ENCODE measurements around the gene ZNG1F. TPM values are rescaled to one million over a fixed set of nuclear protein-coding genes. Genes with fewer than 3 reads are reported as not detected.
A peak's percentile ranks its signal among the peaks of the same experiment; 100 is the strongest.
"Not testable (repeated sequence)": the region's sequence is repeated elsewhere in the genome, so short reads cannot be mapped to it uniquely, and the experiment has no call there.

The ZNG1F gene
- 1 to 10 TPM; 5.8 to 8.9 TPM for total RNA-seq
- polyA plus RNA-seq (2013, experiment 1 of 2), result 9.0 TPM
- 8.5 TPM for polyA plus RNA-seq (2013, experiment 2 of 2)
- 0.81 to 10.1 (median 4.0) reads per million in 172 experiments for total RNA-seq

DNA sequence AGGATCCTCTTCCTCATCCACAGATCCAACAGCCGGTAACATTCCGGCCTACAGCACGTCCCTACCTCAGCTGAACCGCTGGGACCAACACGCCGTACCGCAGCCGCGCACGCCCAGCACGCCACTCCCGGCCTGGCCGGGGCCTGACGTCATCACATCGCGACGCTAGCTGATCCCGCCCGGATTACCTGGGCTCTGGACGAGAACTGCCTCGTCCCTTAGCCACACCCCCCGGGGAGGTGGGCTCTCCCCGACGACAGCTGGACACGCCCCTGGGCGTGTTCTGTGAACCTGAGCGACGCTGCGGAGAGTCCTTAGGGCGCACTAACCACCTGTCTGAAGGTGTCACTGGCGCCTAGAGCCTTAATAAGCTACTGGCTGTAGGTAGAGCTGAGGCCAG, at the start of gene ZNG1F:
ZNG1F (minus strand) TSS at position 101 of the 400 bp plus-strand sequence; CDS start at position 42, 59 bp downstream.
- H3K27me3 ChIP-seq (ENCODE audit: control insufficient read depth in 1 of 2, insufficient read depth in 2 of 2, low read length in 2 of 2); DNase-seq; CTCF ChIA-PET; H3K4me3 ChIP-seq (ENCODE audit: low read length); H3K27me3 Mint-ChIP-seq; H3K27ac Mint-ChIP-seq; H3K9me3 ChIP-seq (ENCODE audit: control insufficient read depth in 1 of 2, insufficient read depth in 1 of 2, low read length in 2 of 2); H3K36me3 Mint-ChIP-seq (ENCODE audit: low read depth); H3K27ac ChIP-seq (ENCODE audit: low read depth in 1 of 2, low read length in 2 of 2); H3K4me3 Mint-ChIP-seq; intact Hi-C loops (cut with DNase I, micrococcal nuclease); H3K36me3 ChIP-seq (ENCODE audit: insufficient read depth, low read length); H3K4me1 Mint-ChIP-seq (ENCODE audit: low read depth); H3K9me3 Mint-ChIP-seq; POLR2A ChIA-PET; ATAC-seq (ENCODE audit: poor library complexity); H3K4me1 ChIP-seq (ENCODE audit: insufficient read depth, low read length): not testable (repeated sequence)

- H3K9me3 ChIP-seq (ENCODE audit: control insufficient read depth in 1 of 2, insufficient read depth in 1 of 2, low read length in 2 of 2), result peaks cover 5 to 32% of the 10 kb centered on the region in 2 experiments
- H3K27me3 ChIP-seq (ENCODE audit: control insufficient read depth in 1 of 2, insufficient read depth in 2 of 2, low read length in 2 of 2); H3K27me3 Mint-ChIP-seq; H3K36me3 ChIP-seq (ENCODE audit: insufficient read depth, low read length); CTCF ChIA-PET; H3K36me3 Mint-ChIP-seq (ENCODE audit: low read depth); H3K4me1 ChIP-seq (ENCODE audit: insufficient read depth, low read length); intact Hi-C loops (cut with DNase I, micrococcal nuclease); H3K27ac ChIP-seq (ENCODE audit: low read depth in 1 of 2, low read length in 2 of 2); H3K4me3 Mint-ChIP-seq; POLR2A ChIA-PET; H3K27ac Mint-ChIP-seq; H3K4me3 ChIP-seq (ENCODE audit: low read length); ATAC-seq (ENCODE audit: poor library complexity); H3K4me1 Mint-ChIP-seq (ENCODE audit: low read depth): not testable (repeated sequence)
- DNase-seq, result peak in 6 of 14 experiments; percentile 17 to 59 (median 24)
- peaks cover 18% of the 10 kb centered on the region for H3K9me3 Mint-ChIP-seq
Measured at GRCh38 chr9:41237110-41237749, 48.1 kb upstream of the ZNG1F start.

DNA sequence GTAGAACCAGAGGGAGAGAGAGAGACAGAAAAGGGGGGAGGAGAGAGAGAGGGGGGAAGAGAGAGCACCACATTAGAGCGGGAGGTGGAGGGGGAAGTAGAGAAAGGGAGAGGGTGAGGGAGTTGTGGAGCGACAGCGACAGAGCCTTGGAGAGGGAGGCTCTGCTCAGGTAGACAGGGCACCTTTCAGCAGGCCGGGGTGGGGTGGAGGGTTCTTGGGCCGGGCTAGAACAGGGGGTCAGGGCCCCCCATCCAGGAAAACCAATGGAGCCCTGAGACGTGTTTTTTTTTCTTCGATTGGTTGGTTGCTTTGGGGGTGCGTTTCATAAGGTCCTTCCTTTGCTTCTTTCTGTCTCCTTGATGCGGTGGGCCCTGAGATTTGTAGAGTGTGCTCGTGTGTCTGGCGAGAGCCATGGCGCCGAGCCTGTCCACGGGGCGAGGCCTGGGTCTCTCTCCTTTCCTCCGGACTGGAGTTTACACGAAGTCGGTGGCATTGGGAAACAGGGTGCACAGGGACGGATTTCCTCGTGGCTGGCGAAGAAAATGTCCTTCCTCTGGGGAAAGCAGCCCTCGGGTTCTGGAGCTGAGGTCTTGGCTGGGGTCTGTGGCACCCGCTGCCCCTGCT, 47.5 kb upstream of the ZNG1F start:
- H3K27ac ChIP-seq (ENCODE audit: low read depth in 1 of 2, low read length in 2 of 2); POLR2A ChIA-PET; ATAC-seq (ENCODE audit: poor library complexity): not testable (repeated sequence)

GRCh38 chr9:41234811-41235805, 46.0 kb upstream of the ZNG1F start:
- CTCF ChIA-PET; intact Hi-C loops (cut with DNase I, micrococcal nuclease); H3K27me3 Mint-ChIP-seq; H3K27ac ChIP-seq (ENCODE audit: low read depth in 1 of 2, low read length in 2 of 2); POLR2A ChIA-PET; H3K27ac Mint-ChIP-seq; ATAC-seq (ENCODE audit: poor library complexity); H3K36me3 Mint-ChIP-seq (ENCODE audit: low read depth); H3K36me3 ChIP-seq (ENCODE audit: insufficient read depth, low read length); H3K27me3 ChIP-seq (ENCODE audit: control insufficient read depth in 1 of 2, insufficient read depth in 2 of 2, low read length in 2 of 2); H3K4me1 Mint-ChIP-seq (ENCODE audit: low read depth); H3K4me1 ChIP-seq (ENCODE audit: insufficient read depth, low read length); H3K4me3 Mint-ChIP-seq: not testable (repeated sequence)
- peak overlapping the region; percentile 29 for H3K4me3 ChIP-seq (ENCODE audit: low read length)
- H3K9me3 ChIP-seq (ENCODE audit: control insufficient read depth in 1 of 2, insufficient read depth in 1 of 2, low read length in 2 of 2), result peaks cover 5 to 36% of the 10 kb centered on the region in 2 experiments
- H3K9me3 Mint-ChIP-seq, result peaks cover 10% of the 10 kb centered on the region
- peak in 9 of 14 experiments; percentile 18 to 81 (median 26) for DNase-seq

More for the DNA sequence above, 47.5 kb upstream of the ZNG1F start:
- H3K4me3 Mint-ChIP-seq; H3K27me3 ChIP-seq (ENCODE audit: control insufficient read depth in 1 of 2, insufficient read depth in 2 of 2, low read length in 2 of 2); H3K4me1 ChIP-seq (ENCODE audit: insufficient read depth, low read length); DNase-seq; H3K36me3 ChIP-seq (ENCODE audit: insufficient read depth, low read length); H3K27me3 Mint-ChIP-seq; CTCF ChIA-PET; H3K4me3 ChIP-seq (ENCODE audit: low read length); intact Hi-C loops (cut with DNase I, micrococcal nuclease); H3K27ac Mint-ChIP-seq; H3K36me3 Mint-ChIP-seq (ENCODE audit: low read depth); H3K4me1 Mint-ChIP-seq (ENCODE audit: low read depth): not testable (repeated sequence)
- H3K9me3 ChIP-seq (ENCODE audit: control insufficient read depth in 1 of 2, insufficient read depth in 1 of 2, low read length in 2 of 2), result peaks cover 5 to 35% of the 10 kb centered on the region in 2 experiments
- H3K9me3 Mint-ChIP-seq, result peaks cover 18% of the 10 kb centered on the region

GRCh38 chr9:41234221-41234620, 45.1 kb upstream of the ZNG1F start:
- H3K27ac Mint-ChIP-seq; H3K27ac ChIP-seq (ENCODE audit: low read depth in 1 of 2, low read length in 2 of 2); H3K4me3 Mint-ChIP-seq; H3K27me3 ChIP-seq (ENCODE audit: control insufficient read depth in 1 of 2, insufficient read depth in 2 of 2, low read length in 2 of 2); ATAC-seq (ENCODE audit: poor library complexity); H3K9me3 Mint-ChIP-seq; H3K4me1 ChIP-seq (ENCODE audit: insufficient read depth, low read length); POLR2A ChIA-PET; H3K4me3 ChIP-seq (ENCODE audit: low read length); H3K36me3 ChIP-seq (ENCODE audit: insufficient read depth, low read length); DNase-seq; H3K4me1 Mint-ChIP-seq (ENCODE audit: low read depth); H3K27me3 Mint-ChIP-seq; CTCF ChIA-PET; H3K36me3 Mint-ChIP-seq (ENCODE audit: low read depth); intact Hi-C loops (cut with DNase I, micrococcal nuclease): not testable (repeated sequence)
- peaks cover 5 to 45% of the 10 kb centered on the region in 2 experiments for H3K9me3 ChIP-seq (ENCODE audit: control insufficient read depth in 1 of 2, insufficient read depth in 1 of 2, low read length in 2 of 2)

GRCh38 chr9:41232326-41232725, 43.2 kb upstream of the ZNG1F start:
- peaks cover 5 to 44% of the 10 kb centered on the region in 2 experiments for H3K9me3 ChIP-seq (ENCODE audit: control insufficient read depth in 1 of 2, insufficient read depth in 1 of 2, low read length in 2 of 2)

More at GRCh38 chr9:41232326-41232725, 43.2 kb upstream of the ZNG1F start:
- H3K27ac ChIP-seq (ENCODE audit: low read depth in 1 of 2, low read length in 2 of 2); H3K4me1 ChIP-seq (ENCODE audit: insufficient read depth, low read length); H3K36me3 ChIP-seq (ENCODE audit: insufficient read depth, low read length); ATAC-seq (ENCODE audit: poor library complexity); intact Hi-C loops (cut with DNase I, micrococcal nuclease); H3K4me1 Mint-ChIP-seq (ENCODE audit: low read depth); CTCF ChIA-PET; POLR2A ChIA-PET; H3K4me3 Mint-ChIP-seq; H3K27ac Mint-ChIP-seq; H3K27me3 ChIP-seq (ENCODE audit: control insufficient read depth in 1 of 2, insufficient read depth in 2 of 2, low read length in 2 of 2); H3K4me3 ChIP-seq (ENCODE audit: low read length); H3K27me3 Mint-ChIP-seq; H3K9me3 Mint-ChIP-seq; H3K36me3 Mint-ChIP-seq (ENCODE audit: low read depth): not testable (repeated sequence)
- peak in 2 of 14 experiments; percentile 4 to 16 for DNase-seq

All from CD4-positive, alpha-beta T cell (primary cell).